ENCODE measurements around the gene FAM13A.

The FAM13A gene

DNA sequence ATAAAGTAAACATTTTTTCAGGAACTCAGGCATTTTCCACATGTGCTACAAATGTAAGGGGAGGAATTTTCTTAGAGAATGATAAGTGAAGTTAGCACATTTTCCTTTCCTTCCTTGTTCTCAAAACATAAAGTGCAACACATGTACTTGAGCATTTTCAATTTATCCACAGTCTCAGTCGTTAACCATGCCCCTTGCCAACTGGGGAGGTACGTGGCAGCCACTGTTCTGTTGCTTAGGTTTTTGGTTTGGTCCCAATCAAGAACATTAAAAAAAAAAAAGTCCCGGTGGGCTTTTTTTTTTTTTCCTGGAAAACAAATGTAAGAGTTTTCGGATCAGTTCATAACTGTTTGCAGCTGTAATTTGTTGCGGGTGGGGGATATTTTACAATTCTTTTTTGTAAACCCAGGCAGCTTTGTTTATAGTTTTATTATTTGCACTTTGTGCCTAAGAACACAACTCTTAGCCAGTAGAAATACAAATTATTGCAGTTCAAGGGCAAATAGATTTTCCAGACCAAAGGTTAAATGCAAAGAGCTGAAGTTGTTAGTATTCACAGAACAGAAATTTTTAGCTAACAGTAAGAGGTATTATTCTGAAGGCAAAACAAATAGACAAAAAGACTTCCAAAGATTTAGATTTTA lies 247.3 kb downstream of the FAM13A start:
- no peak for DNase-seq (ENCODE audit: low read depth)

DNA sequence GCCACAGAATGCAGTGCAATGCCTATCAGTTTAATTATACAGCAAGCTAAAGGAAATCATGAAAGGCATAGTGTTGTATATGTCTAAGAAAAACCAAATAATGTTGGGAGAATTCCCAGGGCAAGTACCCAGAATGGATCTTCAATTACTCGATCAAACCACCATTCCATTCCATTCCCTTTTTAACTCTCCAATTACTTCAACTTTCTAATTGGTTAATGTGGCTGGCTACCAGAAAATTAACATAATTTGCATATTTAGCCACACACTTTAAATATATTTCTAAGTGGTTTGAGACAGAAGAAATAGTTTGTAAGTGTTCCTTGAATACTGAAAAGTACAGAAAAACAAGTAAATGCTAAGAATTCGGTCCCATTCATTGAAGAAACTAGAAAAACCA lies 247.9 kb downstream of the FAM13A start:
- DNase-seq (ENCODE audit: low read depth), result no peak

DNA sequence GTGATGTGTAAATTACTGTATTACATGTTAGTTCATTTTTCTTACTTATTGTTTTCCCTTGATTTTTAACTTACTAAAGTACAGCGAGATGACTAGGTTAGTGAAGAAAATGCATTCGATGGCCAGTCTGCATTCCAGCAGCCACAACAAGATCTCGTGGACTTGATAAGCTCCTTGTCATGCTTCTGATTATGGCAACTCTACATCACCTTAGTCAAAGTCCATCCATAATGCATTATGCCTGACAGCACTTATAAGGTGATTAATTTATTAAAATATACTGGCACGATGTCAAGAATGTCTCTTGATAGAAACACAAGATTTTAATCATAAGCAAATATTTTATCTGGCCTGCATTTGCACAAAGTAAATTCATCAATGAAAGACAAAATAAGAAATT lies 249.5 kb downstream of the FAM13A start:
- no peak for DNase-seq (ENCODE audit: low read depth)

DNA sequence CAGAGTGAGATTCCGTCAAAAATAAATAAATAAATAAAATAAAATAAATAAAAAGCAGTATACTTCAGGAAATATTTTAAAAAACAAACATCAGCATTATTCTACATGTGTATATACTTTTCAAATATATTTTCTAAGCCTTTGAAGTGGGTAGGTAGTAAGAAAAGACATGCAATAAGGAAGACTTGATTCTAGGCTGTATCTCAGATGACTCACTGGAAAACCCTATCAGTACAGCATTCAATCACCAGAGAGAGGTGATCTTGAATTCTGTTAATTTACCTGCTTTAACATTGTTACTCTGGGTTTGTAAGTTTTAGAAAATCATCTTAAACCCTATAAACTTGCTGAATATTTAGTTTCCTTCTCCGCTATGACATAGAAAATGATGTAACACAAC lies 252.8 kb downstream of the FAM13A start:
- no peak for DNase-seq (ENCODE audit: low read depth)

DNA sequence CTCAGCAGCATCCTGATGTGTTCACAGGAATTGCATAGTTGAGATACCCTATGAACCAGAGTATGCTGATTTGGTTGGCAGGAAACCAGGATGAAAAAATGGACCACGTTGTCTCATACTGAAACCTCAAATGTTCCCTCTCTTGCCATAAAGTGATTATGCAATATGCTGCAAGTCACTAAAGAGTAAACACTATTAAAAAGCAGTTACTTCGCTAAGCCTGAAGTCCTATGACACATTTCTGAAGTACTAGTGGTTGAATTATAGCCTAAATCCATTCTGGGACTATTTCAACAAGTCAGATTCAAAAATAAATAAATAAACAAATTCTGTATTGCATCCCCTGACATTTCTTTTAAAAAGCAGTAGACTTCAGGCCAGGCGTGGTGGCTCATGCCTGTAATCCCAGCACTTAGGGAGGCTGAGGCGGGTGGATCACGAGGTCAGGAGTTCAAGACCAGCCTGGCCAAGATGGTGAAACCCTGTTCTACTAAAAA lies 253.3 kb downstream of the FAM13A start:
- peak; percentile 55 for DNase-seq (ENCODE audit: low read depth)

DNA sequence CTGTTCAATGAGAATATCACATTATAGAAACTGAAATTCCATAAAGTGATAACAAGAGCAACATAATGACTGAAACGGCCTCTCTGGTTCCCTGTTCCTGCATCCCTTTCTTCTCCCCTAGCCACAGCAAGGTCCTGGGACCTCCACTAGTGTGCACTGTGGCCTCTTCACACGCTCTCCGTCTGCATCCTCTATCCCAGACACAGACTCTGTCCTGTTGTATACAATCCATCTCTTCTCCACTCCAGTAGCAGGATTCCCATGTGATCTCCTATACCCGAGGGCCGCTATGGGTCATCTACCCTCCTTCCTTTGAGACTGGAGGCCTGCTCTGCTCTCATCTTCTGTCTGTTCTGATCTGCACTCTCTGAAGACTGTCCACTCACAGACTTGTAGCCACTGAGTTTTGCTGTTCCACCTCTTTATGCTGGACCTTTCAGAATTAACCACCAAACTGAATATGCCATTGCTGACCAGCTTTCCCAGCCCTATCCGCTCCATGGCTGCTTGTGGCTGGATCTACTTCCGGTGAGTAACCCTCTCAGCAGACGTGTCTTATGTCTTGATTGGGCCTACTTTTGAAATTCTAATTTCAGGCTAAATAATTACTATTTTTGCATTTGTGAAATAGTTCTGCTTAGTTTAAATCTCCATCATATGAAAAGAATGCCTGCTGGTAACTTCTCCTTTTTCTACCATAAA lies 254.2 kb downstream of the FAM13A start:
- no peak for DNase-seq (ENCODE audit: low read depth)

DNA sequence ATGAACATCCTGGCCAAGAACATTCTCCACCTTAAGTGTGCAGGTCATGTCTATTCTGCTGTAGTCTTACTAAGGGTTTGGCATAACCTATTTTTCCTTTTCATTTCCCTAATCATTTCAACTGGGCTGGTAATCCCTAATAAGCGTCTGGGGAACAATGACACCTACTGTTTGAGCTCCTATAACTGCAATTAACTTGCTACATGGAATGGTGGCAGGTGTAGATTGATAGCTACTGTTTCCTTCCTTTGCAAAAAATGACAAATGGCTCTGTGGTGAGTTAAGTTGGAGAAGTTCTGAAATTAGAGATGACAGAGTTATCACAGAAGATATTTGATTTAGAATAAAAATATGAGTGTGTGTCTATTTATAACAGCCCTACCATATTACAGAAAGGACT lies 254.8 kb downstream of the FAM13A start:
- DNase-seq (ENCODE audit: low read depth), result no peak

DNA sequence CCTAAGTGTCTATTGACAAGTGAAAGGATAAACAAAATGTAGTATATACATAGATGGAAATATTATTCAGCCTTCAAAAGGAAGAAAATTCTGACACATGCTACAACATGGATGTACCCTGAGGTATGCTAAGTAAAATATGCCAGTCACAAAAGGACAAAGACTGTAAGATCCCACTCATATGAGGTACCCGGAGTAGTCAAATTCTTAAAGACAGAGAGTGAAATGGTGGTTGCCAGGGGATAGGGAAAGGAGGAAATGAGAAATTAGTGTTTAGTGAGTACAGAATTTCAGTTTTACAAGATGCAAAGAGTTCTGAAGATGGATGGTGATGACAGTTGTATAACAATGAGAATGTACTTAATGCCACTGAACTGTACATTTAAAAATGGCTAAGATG lies 257.1 kb downstream of the FAM13A start:
- no peak for DNase-seq (ENCODE audit: low read depth)

DNA sequence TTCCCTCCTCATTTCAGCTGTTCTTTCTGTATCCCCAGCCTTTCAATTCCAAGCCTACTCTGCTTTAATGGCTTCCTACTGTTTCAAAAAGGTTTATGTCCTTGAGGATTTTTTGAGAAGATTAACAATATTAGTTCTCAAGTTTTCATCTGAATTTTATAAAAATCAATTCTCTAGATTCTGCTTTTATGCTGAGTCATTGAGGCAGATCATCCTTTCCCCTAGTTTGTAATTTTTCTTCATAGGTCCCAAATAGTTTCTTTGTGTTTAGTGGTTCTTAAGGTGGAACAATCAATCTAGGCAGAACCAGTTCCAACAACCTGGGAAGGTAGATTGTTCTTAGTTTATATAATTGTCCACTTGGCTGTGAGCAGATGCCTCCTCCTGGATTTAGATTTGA lies 259.3 kb downstream of the FAM13A start:
- no peak for DNase-seq (ENCODE audit: low read depth)

DNA sequence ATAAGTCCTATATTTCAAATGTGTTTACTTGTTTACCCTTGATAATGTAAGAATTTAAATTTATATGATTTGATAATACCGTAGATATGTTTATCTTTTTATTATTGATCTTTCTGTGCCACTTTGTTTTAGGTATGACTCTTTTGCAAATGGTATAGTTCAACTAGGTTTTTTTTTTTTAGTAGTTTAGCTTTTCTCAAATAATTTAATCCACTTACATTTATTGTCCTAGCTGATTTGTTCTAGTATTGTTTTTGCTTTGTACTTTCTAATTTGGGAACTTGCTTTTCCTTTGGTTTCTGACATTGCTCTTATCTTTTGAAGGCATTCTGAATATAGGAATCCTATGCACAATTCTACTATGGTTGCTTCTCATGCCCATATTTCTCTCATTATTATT lies 260.4 kb downstream of the FAM13A start:
- no peak for DNase-seq (ENCODE audit: low read depth)

DNA sequence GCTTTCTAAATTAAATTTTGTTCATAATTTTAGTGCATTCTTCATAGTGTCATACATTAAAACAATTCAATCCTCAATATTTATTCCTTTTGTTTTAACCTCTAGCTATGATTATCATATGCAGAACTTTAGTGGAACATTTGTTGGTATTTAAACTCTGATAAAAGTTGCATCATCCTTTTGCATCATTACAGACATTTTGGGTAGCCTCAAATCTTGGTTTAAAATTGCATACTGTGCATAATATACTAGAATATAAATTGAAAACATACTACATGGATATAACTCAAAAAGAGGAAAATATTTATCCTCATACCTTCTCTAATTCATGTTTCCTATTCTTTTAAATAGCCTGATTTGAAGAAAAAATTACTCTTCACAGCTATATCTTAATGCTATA lies 262.0 kb downstream of the FAM13A start:
- no peak for DNase-seq (ENCODE audit: low read depth)

DNA sequence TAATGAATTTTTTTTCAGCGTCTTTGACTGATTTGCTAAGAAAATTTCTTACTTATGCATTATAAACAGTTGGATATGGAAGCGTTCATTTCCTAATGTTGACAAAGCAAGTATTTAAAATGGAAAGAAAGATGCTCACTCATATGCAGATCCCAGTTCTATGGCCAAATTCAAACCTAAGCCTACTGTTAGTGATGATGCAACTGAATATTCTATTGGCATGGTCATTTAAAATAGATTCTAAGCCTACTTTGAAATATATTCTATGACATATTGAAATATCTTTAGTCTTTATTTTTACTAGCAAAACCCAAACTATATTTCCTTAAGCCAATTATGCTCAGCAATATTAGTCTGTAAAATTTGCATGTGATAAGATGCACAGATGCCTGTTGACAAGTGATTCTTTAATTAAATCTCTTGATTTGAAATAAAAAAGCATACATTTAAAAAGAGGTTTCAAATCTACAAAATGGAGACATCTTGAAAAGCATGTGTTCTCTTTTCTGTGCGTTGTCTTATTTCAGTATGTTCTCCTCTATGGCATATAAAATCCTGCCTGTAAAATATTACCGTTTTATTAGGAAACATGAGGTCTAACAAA lies 262.8 kb downstream of the FAM13A start:
- no peak for DNase-seq (ENCODE audit: low read depth)

DNA sequence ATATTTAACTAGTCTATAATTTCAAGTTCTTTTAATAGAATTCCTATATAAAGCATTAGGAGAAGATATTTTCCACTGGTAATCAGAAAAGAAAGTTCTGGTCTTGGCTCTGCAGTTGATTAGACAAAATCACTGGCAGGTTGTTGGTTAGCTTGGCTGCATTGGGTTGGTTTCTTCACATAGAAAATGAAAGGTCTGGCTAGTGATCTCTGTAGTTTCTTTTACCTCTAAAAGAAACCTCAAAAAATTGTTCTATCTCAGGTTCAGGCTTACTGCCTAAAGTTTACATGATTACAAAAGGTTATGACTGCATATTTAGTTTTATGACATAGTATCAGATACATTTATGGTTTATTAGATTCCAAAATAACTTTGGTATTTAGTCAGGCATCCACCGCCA lies 263.5 kb downstream of the FAM13A start:
- DNase-seq (ENCODE audit: low read depth), result no peak

DNA sequence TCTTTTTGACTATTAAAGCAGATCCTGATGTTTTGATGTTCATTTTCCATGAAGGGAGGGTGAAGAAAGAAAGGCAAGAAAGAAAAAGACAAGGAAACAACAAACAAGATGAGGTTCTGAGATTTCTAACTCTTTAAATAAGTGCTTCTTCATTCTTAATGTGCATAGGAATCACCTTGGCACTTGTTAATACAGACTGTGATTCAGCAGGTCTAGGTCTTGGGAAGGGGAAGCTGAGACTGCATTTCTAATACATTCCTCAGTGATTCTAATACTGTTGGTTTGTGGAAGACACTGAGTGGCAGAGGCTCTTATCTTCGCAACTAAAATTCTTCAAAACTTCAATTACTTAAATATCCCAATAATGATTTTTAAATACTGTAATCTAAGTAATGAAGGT lies 264.2 kb downstream of the FAM13A start:
- no peak for DNase-seq (ENCODE audit: low read depth)

DNA sequence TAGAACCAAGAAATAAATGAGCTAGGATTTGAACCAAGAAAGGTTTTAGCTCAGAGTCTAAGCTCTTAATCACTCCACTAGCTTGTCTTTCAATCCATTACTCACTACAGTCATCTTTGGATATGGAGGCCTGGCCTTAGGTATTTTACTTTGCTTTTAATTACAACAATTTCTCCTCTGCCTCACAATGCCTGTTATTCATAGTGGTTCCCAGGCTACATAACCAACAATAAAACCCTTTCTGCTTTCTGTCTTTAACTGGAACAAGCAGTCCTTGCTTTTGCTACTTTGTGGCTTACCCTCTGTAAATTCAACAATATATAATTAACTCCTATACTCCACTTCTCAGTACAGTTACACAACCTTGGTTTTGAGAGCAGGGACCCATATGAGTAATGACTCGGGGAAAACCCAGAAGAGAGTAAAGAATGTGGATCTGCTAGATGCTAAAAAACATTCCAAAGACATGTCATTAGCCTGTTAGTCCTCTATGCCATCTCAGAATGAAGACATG lies 264.7 kb downstream of the FAM13A start:
- DNase-seq (ENCODE audit: low read depth), result peak; percentile 12

DNA sequence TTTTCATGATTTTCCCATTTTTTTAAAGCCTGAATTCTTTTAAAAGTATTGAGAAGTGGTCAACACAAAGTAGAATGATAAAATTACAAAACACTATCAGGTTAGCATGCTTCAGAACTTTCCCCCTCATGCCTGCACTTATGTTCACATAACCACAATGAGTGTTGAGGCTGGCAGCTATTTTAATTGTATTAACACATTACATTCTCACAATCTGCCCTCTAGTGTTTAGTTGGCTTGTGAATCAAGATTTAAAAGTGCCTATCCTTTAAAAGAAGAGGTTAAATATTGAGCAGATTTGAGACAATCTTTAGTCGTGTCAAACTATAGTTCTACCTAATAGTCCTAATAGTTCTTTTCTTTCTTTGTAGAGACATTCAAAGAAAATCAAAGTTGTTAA lies 265.7 kb downstream of the FAM13A start:
- no peak for DNase-seq (ENCODE audit: low read depth)

DNA sequence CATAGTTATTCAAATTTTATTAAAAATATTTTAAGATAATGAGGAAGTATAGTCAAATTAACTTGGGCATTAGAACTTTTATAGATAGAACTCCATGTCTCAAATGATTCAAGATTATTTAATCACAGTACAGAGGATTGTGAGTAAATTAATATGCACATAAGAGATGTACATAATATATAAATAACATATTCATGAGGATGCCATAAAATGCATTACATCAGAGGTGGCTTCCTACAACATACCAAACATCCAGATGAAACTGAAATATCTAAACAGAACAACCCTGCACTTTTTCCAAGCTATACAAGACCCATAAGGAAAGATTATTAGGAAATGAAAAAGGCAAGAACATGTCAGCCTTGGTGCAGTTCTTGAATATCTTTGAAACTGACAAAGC lies 268.1 kb downstream of the FAM13A start:
- no peak for DNase-seq (ENCODE audit: low read depth)

DNA sequence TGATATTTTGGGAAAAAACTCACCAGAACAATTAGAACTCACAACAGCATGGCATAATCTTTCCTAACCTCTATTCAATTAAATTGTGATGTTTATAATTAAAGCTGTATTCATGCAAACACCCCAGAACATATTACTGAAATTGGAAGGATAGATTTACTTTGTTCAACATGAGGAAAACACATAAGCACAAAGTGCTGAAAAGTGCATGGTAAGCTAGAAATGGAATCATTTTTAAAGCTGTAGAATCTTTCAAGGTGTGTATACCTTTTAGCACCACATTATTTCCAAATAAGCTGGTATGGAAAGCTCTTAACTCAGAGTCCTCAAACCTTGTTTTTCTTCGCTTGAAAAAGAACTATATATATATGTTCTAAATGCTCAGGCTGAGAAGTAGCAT lies 268.6 kb downstream of the FAM13A start:
- DNase-seq (ENCODE audit: low read depth), result no peak

DNA sequence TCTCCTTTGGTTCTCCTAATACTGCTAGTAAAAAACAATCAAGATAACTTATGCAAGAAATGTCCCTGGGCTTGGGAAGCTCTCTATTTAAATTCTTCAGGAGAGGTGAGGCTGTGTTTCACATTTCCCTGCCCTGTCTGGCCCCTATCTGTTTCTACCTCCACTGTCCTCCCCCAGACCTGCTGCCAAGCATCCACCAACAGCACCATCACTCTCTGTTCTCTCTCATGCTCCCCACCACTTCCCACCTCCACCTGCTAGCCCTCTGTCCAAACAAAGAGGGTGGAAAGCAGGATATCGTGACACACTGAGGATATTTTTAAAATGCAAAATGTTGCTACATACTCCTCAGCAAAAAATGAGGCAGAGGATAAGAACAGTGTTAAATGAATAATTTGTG lies 271.0 kb downstream of the FAM13A start:
- no peak for DNase-seq (ENCODE audit: low read depth)

DNA sequence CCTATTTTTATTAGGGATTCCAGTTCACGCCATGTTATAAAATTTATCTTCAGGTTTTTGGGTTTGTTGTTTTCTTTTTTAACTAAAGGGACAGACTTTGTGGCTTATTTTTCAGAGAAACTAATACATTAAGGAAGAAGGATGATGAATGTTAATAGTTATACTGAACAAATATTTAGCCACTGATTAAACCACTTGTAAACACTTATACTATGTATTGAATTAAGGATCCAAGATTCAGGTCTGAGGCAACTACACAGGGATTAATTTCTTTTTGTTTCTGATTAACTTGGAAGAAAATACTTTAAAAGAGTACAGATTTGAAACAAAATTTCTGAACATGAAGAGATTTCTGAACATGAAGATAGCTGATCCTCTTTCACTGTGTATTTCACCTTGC lies 276.6 kb downstream of the FAM13A start:
- DNase-seq (ENCODE audit: low read depth), result no peak

DNA sequence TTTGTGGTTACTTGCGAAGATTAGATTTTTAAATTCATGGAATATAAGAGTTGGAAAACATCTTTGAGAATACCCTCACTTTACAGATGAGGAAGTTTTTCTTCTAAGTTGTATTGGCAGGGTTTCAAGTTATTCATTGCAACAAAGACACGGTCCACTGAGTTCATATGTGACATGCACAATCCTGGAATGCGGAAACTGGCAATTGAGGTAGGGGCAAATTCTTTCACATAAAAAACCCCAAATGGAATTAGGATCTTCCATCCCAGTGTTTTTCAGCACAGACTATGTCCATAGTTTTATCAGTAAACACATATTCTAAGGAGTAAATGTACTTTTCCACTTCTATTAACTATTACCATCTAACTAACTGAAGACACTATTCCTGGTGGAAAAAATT lies 277.6 kb downstream of the FAM13A start:
- no peak for DNase-seq (ENCODE audit: low read depth)

DNA sequence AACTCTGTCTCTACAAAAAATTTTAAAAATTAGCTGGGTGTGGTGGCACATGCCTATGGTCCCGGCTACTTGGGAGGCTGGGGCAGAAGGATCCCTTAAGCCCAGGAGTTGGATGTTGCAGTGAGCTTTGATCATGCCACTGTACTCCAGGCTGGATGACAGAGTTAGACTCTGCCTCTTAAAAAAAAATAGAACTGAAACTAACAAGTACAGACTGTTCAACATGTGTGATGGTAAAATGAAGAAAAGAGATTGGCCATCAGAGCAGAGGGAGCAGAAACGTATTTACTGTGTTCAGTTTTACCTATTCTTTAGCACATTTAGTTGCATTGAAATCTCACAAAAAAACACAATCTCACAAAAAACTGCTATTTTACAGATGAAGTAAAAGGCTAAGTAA lies 281.5 kb downstream of the FAM13A start:
- DNase-seq (ENCODE audit: low read depth), result no peak

DNA sequence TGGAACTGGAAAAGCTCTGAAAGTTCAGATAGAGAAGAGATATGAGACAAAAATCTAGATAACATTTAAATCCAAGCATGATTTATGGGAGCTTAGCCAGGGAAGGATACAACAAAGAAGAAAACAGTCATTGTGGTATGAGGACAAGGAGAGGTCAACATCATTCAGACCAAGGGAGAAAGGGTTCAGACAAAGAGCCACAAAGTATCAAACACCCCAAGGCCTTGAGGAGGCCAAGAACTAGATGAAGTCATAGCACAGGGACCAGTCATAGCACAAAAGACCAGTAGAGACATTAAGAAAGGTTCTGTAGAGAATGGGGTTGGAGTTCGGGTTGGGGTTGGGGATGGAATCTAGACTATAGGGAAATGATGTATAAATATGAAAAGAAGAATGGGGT lies 282.0 kb downstream of the FAM13A start:
- DNase-seq (ENCODE audit: low read depth), result no peak
